Heart left ventricle (tissue), 13 donors: Measurements from ENCODE around the gene DOK3.

Experiments
- CTCF ChIP-seq, 12 donors: fragments of 200-600 bp; sonication (generic) in 4 of 12; IDR thresholded peaks; one replicate each; pipeline versions ENCODE4 v1.5.0 to v1.8.0; 2018 to 2022; ENCODE audit warnings: antibody characterized with exemption in 12 of 12, mild to moderate bottlenecking in 5 of 12
- POLR2A ChIP-seq, 2 donors: fragments of 450-650 bp; IDR thresholded peaks; one replicate each; pipeline ENCODE4 v1.6.1; 2017; ENCODE audit warnings: antibody characterized with exemption in 2 of 2, mild to moderate bottlenecking in 2 of 2, moderate library complexity in 2 of 2
- donor health status: ischemic (EF 13 %, LVEDD 7.1; RV severe dilation, severe dysfunction).
- donor health status: DM: no; HTN: yes; CAD: no.
- donor health status: DM: no; HTN: no; CAD: no.
- donor health status: ischemic (EF 25% LVEDD 6.9; RV normal size, moderate dysfunction).
- donor health status: ischemic (EF 25% LVEDD 5.7; RV mildly dilated, moderate dysfunction).
- donor health status: ischemic (EF 35%, LVEDD 5.7; RV mildly dilated, moderate dysfunction).
- donor health status: nonischemic (EF 11% LVEDD 7.7; RV severe dilation, severe dysfunction).
- donor health status: DM: yes; HTN: yes; CAD: no.
- donor health status: PGD.
- donor health status: ischemic (EF 29% LVEDD 5.4; RV normal size, mild dysfunction).
- donor health status: nonischemic (EF 23%, LVEDD 6.1; RV moderate dilation, normal function).

GRCh38 chr5:177530638-177531037, 21.0 kb upstream of the DOK3 start:
- TF ChIP-seq CTCF (IDR thresholded peaks at IDR 0.05) (no peak), POLR2A (IDR thresholded peaks at IDR 0.05) (no peak)
